Activated CD4-positive, alpha-beta T cell treated with anti-CD3 and anti-CD28 coated beads for 4 hours (primary cell): ENCODE data around the gene PDGFC.

ENCODE experiments used
- DNase-seq, 2 donors: peaks; one replicate each; pipeline ENCODE4 v3.0.0-alpha.2; 2020

PDGFC gene

DNA sequence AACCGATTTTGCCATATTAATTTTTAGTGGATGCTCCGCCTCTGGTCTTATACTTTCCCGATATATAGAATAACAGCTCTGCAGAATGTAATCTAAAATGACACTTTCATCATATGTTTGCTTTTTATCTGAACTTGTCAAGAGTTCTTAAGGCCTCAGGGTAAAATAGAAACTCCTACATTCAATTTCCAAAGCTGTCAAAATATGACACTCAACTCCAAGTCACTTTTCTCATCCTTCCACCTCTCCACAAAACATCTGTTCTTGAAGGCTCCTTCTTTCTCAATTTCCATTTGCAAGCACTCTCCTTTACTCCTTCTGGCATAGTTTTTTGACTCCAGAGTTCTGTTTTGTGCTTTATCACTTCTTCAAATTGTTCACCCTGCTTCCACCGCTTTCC, 242.2 kb downstream of the PDGFC start:
- DNase-seq, result no peak

DNA sequence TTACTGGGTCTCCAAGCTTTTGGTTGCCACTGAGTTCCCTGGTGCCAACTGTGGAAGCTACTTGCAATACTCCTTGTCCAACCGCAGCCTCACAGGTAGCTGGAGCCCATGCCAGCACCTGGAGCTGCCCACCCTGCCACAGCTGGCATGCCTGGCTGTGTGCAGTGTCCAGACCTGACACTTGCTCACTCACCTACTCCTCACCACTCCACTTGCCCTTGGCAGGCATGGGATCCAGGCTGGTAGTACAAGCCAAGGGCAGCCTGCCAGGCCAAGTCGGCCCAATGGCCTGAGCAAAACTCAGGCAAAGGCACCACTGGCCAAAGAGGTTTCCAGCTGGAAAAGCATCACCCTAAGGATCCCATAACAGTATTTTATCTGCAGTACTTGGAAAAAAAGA, 246.3 kb downstream of the PDGFC start:
- no peak for DNase-seq

DNA sequence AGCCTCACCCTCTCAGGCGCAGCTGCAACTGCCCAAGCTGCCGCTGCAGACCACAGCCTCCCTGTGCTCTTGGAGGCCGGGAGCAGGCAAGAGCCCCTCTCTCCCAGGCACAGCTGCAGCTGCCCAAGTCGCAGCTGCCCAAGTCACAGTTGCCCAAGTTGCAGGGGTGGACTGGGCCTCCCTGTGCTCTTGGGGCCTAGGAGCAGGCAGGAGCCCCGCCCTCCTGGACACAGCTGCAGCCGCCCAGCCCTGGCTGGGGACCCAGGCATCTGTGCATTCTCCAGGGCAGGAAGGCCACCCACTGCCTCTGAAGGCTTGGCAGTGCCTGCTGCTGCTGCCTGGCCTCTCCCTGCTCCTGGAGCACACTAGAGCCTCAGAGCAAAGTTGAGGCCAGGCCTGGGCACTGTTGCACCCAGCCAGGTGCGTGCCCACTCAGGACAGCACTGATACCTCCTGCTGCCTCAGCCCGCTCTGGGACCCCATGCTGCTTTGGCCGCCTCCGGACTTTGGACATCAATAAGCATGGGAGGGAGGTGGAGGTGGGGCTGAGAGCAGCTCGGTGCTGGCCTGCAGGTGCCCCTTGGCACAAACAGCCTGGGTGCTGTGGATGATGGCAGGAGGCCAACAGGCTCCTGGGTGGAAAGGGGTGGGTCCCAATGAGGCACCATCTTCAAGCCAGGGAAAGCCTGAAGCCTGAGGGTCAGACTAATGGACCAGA, 247.5 kb downstream of the PDGFC start:
- DNase-seq, result no peak

DNA sequence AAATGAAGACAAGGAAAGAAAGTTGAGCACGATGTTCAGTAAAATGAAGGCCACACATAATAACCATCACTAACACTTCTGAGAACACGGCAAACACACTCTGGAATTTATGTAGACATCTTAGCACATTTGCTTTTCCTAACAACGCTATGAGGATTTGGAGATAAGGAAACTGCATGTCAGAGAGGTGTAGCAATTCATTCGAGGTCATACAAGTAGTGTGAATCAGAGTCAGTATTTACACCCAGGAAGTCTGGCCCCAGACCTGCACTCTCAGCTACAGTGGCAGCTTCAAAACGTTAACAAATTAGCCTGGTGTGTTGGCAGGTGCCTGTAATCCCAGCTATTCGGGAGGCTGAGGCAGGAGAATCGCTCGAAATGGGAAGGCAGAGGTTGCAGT, 253.4 kb downstream of the PDGFC start:
- DNase-seq, result no peak

DNA sequence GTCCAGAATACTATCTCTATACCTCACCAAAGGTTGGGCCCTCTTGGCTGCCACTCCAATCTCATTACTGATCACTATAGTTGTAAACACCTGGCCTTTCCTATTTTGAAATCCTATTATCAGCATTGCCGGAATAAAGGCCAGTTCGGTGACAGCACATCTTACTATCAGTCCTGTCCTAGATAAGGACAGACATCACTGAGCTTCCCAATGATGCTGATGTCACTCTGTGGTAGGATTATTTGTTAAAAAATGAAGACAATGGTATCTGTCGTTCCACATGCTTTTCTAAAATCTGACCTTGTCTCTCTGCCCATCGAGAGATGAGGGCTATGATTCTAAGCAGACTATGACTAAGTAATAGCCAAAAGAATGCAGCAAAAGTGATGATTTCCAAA, 260.4 kb downstream of the PDGFC start:
- no peak for DNase-seq
